ENCODE measurements around the gene MKNK2.
"Not testable (repeated sequence)": the region's sequence is repeated elsewhere in the genome, so short reads cannot be mapped to it uniquely, and the experiment has no call there.

Gene MKNK2

GRCh38 chr19:2050991-2051772 is at the start of gene MKNK2:
Gene MKNK2 (minus strand): TSS chr19:2051244. CDS start chr19:2050851, 393 bp downstream.
- DNase-seq = peak; percentile 87

DNA sequence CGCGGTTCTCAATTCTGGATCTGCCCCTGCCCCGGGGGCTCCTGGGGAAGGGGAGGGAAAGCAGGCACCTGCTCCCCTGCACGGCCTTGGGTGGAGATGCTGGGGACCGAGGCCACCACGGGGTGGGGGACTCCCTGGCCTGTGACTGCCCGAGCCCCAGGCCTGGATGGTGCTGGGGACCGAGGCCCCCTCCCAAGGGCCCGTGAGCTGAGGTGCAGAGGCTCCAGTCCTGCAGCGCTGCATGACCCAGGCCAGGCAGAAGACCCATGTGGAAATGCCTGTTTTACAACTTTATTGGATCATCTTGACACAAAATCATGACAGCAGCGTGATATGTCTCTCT is 49.6 kb upstream of the MKNK2 start:
- DNase-seq = no peak

DNA sequence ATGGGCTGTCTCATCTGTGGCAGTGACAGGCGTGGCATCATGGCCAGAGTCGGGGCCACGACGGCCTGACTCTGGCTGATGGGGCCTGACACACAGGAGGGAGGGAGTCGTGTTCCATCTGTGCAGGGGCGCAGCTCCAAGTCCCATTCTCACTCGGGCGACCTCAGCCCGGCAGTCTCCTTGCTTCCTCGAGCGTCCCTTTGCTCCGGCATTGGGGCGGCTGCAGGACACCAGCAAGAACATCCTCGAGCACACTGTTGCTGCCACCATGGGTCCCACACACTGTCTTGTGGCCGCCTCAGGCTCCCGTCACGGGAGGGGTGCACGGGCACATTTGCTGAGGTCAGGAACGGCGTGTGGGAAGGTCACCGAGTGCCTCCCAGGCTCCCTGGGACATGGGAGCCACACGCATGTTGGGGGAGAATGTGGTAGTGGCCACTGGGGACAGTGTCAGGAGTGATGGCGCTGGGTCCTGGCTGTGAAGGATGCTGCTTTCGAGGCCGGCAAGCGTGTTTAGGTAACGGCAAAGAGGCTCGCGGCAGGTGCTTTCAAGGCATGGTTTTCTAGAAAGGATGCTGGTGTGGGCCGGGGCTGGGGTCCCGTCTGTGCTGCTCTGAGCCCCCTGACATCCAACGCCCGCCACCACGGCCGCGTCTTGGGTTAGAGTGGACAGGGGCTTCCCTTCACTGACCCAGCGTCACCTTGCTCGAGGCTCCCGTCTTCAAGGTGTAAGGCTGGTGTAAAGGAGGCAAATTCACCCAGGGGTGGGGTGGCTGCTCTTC is 49.1 kb upstream of the MKNK2 start:
- no peak for DNase-seq

- no peak for DNase-seq
Measured at GRCh38 chr19:2099054-2099501, 48.0 kb upstream of the MKNK2 start.

DNA sequence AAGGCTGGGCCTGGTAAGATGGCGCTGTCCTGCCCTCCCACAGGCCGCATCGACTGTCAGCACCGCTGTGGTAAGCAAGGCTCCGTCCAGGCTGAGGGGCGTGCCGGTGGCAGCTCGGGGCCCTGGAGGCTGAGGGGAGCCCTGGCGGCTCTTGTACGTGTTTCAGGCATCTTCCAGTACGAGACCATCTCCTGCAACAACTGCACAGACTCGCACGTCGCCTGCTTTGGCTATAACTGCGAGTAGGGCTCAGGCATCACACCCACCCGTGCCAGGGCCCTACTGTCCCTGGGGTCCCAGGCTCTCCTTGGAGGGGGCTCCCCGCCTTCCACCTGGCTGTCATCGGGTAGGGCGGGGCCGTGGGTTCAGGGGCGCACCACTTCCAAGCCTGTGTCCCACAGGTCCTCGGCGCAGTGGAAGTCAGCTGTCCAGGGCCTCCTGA is 46.9 kb upstream of the MKNK2 start:
- DNase-seq = no peak

GRCh38 chr19:2097203-2097885 is 46.3 kb upstream of the MKNK2 start:
- DNase-seq = peak; percentile 63

- peak; percentile 98 for DNase-seq
Measured at GRCh38 chr19:2096480-2097202, 45.6 kb upstream of the MKNK2 start, which contains the start of gene IZUMO4. Gene IZUMO4 (plus strand): TSS chr19:2096915. CDS start chr19:2096946, 31 bp downstream.

DNA sequence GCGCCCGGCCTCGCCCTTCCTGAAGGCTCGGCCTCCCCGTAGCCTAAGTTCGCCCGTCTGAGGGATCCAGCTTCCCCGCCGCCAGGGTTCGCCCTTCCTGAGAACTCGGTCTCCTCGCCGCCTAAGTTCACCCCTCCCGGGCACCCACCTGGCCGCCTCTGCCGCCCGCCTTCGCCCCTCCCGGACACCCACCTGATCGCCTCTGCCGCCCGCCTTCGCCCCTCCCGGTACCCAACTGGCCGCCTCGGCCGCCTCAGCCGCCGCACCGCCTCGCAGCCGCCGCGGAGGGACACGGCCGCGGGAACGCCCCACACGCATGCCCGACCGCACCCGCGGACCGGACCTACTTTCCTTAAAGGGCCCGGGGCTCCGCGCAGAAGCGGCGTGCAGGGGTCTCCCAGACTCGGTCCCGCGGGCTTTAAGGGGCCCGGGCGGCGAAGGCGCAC is 45.0 kb upstream of the MKNK2 start, which contains the start of gene MOB3A:
TSS of gene MOB3A (minus strand) at position 293 of the 446 bp plus-strand sequence. CDS start 17,766 bp downstream, outside the sequence.
- DNase-seq = peak; percentile 87

- not testable (repeated sequence) for DNase-seq
Measured at GRCh38 chr19:2091926-2092525, 41.0 kb upstream of the MKNK2 start.

DNA sequence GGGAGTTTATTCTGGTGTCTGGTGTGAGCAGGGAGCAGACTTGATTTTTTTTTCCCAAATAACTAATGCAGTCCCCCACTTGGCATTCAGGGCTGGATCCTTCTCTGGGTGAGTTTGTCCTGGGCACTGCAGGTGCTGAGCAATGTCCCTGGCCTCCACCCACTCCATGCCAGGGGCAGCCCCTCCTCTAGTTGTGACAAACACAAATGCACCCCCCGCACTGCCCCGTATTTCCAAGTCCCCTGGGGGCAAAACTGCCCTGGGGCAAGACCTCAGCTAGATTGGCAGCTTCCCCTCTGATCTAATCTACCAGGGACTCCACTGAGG is 38.6 kb upstream of the MKNK2 start:
- no peak for DNase-seq

GRCh38 chr19:2089001-2089711 is 38.1 kb upstream of the MKNK2 start:
- DNase-seq = peak; percentile 46

DNA sequence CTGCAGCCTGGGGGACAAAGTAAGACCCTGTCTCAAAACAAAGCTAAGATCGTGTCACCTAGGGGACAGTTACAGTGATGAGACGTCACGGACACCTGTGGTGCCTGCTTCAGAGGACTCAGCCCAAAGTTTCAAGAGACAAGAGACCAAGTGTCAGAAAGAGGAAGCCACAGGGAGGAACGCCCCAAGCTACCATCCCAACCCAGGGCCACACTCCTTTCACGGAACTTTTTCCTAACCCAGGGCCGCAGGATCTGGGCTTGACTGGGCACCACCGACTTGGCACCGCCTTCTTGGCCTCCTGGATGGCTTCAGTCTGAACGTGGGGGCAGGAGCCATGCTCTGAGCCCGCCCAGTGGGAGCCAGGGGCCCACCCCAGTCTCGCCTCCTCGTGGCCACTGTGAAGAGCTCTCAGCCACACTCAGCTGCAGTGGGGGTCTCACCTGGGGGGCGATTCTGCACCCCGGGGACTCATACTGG is 36.6 kb upstream of the MKNK2 start:
- peak; percentile 79 for DNase-seq

DNA sequence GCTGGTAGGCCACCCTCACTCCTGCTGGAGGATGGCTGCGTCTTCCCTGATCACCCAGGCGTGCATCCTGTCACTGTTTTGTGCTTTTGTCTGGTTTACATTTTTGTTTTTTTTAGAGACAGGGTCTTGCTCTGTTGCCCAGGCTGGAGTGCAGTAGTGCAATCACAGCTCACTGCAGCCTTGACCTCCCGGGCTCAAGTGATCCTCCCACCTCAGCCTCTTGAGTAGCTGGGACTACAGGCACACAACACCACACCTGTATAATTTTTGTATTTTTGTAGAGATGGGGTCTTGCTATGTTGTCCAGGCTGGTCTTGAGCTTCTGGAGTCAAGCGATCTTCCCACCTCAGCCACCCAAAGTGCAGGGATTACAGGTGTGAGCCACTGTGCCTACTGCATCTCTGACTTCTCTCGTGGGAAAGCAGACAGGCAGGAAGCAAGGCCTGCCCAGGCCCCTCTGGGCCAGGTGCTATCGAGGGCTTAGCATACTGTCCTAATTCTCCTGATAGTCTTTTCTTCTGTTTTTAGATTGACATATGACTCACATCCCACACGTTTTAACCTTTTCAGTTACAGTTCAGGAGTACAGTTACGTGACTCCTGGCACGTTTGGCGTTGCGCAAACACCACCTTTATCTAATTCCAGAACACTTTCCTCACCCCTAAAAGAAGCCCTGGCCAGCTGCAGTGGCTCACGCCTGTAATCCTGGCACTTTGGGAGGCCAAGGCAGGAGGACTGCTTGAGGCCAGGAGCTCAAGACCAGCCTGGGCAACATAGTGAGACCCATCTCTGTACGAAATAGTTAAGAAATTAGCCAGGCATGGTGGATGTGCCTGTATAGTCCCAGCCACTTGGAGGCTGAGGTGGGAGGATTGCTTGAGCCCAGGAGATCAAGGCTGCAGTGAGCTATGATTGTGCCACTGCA is 35.9 kb upstream of the MKNK2 start:
- peak; percentile 67 for DNase-seq

- peak; percentile 97 for DNase-seq
Measured at GRCh38 chr19:2084993-2085720, 34.1 kb upstream of the MKNK2 start.

- DNase-seq = peak; percentile 69
Measured at GRCh38 chr19:2083174-2083854, 32.3 kb upstream of the MKNK2 start.

DNA sequence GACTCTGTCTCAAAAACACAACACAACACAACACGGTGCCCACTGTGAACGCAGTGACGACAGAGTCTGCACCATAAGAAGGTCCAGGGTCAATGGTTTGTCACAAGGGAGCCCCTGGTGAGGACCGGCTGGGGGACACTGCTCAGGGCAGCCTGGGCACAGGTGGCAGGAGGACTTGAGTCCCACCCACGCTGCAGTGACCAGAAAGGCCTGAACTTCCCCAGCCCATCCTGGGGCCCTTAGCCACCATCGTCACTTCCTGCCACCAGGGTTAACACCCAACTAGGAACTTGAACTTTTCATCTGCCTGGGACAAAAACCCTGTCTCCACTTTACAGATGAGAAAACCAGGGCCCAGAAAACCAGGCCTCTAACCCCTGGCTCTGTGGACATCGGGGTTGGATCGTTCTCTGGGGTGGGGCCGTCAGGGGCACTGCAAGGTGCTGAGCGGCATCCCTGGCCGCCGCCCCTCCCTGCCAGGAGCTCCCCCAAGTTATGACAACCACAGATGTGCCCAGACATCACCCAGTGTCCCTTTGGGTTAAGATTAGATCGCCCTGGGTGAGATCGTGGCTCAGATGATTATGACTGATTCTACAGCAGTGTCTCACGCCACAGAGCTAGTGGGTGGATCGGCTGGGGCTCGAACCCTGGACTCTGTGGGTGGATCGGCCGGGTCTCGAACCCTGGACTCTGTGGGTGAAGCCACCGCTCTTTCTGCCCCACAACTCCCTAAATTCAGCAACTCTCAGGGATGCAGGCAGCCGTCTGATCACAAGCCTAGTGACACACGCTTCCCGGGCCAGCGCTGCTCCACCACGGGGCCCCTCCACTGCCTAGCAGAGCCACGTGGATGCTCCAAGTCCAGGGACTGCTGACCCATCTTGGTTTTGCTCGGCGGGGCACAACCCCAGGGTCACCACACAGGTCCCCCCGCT is 31.1 kb upstream of the MKNK2 start:
- DNase-seq = peak; percentile 74

- no peak for DNase-seq
Measured at GRCh38 chr19:2080336-2080988, 29.4 kb upstream of the MKNK2 start.
